Activated T-cell treated with anti-CD3 and anti-CD28 coated beads, Interleukin-2, amount 50 U/mL, for 72 hours (primary cell): ENCODE measurements around the gene CLIC2. TPM values are rescaled to one million over a fixed set of nuclear protein-coding genes. Genes with fewer than 3 reads are reported as not detected.

Experiments
- ATAC-seq, 2 donors: fragments of 150-1000 bp; cut with Tn5 transposase; replicated peaks in 1 of 2; 2 replicates each; pipeline ENCODE4 v1.10.0; 2021; ENCODE audit warnings: moderate library complexity in 2 of 2, mild to moderate bottlenecking in 1 of 2
- DNase-seq, 2 donors: peaks; one replicate each; pipeline ENCODE4 v3.0.0; 2021 to 2022; ENCODE audit warnings: mixed read lengths in 1 of 2
- H3K27ac Mint-ChIP-seq: one replicate; pipeline ENCODE4 v1.8.0; 2022; ENCODE audit warnings: mild to moderate bottlenecking, moderate library complexity, mixed read lengths
- H3K27me3 Mint-ChIP-seq: one replicate; pipeline ENCODE4 v1.8.0; 2022; ENCODE audit warnings: low read depth, mixed read lengths
- H3K36me3 Mint-ChIP-seq, 2 donors: one replicate each; pipeline ENCODE4 v1.8.0; 2022; ENCODE audit warnings: mixed read lengths in 2 of 2, mild to moderate bottlenecking in 1 of 2; ENCODE audit not compliant: insufficient read depth in 2 of 2
- H3K4me1 Mint-ChIP-seq: one replicate; pipeline ENCODE4 v1.8.0; 2022; ENCODE audit warnings: low read depth, mixed read lengths
- H3K4me3 Mint-ChIP-seq, 2 donors: one replicate each; pipeline ENCODE4 v1.8.0; 2022; ENCODE audit warnings: mild to moderate bottlenecking in 2 of 2, mixed read lengths in 2 of 2, moderate library complexity in 2 of 2
- H3K9me3 Mint-ChIP-seq, 2 donors: one replicate each; pipeline ENCODE4 v1.8.0; 2022; ENCODE audit warnings: mixed read lengths in 2 of 2
- total RNA-seq, 2 donors: library from RNA; stranded (reverse); gene quantifications; one replicate each; pipeline ENCODE4 v1.2.3, GENCODE V29; 2022

The CLIC2 gene
- total RNA-seq, 2 donors from 2014 or later: 4.7 to 5.0 TPM

DNA sequence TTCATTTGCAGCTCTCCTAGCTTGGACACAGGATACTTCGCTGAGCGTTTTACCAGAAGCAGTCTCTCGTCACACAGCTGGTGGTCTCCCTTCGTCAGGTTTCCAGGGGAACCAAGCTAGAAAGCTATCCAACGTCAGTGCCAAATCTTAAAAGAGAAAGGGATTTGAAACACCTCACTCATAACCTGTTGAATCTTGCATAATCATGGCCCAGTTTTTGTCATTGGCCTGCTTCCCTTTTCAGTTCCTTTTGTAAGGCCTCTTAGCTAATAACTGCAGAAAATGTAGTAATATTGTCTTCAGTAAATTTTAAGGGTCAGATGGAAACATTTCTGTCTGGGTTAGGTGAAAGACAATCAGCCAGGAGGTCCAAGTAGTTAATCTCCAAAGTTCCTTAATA lies 92.1 kb downstream of the CLIC2 start:
- Mint-ChIP-seq H3K4me1 (no peaks in the 10 kb centered on the region), H3K9me3 (no peaks in the 10 kb centered on the region), H3K4me3 (no peak overlapping the region), H3K36me3 (peaks cover 2 to 5% of the 10 kb centered on the region in 2 donors), H3K27me3 (no peaks in the 10 kb centered on the region), H3K27ac (no peak overlapping the region)
- DNase-seq (no peak), ATAC-seq (no peak)

DNA sequence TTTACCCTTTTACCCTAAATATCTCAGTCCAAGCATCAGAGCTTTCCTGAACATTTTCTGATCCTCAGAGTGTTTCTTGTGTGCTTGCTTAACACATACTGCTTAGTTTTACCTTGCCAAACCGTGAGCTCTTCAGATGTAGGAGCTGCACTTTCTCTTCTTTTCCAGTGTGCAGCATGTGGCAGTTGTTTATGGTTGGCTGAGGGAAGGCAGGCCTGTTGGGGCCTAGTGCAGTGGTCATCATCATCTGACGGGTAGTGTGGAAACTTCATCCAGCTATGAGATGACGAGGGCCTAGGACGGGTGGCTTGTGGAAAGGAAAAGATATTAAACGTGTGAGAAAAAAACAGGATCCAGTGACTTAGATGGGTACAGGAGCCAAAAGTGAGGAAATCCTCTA lies 96.7 kb downstream of the CLIC2 start:
- ATAC-seq (no peak), DNase-seq (no peak)
- no peaks in the 10 kb centered on the region for H3K4me1 Mint-ChIP-seq
- no peak overlapping the region for H3K4me3 Mint-ChIP-seq
- H3K27me3 Mint-ChIP-seq: no peaks in the 10 kb centered on the region
- peak overlapping the region; percentile 43 for H3K27ac Mint-ChIP-seq
- peaks cover 6 to 7% of the 10 kb centered on the region in 2 donors for H3K36me3 Mint-ChIP-seq
- H3K9me3 Mint-ChIP-seq: no peaks in the 10 kb centered on the region

DNA sequence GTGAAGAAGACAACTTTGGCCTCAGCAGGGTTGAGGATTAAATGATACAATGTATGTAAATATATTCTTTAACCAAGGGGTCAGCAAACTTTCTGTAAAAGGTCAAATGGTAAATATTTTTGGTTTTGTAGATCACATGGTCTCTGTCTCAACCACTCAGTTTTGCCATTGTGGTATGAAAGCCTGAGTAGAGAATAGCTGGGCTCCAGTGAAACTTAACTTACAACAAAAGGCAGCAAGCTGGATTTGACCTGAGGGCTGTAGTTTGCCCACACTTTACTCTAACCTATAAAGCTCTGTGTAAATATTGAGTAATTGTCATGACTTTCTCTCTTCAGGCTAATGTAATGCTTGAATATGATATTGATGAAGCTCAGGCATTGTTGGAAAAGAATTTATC lies 98.5 kb downstream of the CLIC2 start:
- Mint-ChIP-seq H3K4me1 (peaks cover 6% of the 10 kb centered on the region), H3K27ac (no peak overlapping the region), H3K36me3 (peaks cover 7 to 10% of the 10 kb centered on the region in 2 donors), H3K9me3 (no peaks in the 10 kb centered on the region), H3K4me3 (no peak overlapping the region), H3K27me3 (no peaks in the 10 kb centered on the region)
- no peak for ATAC-seq
- no peak for DNase-seq

DNA sequence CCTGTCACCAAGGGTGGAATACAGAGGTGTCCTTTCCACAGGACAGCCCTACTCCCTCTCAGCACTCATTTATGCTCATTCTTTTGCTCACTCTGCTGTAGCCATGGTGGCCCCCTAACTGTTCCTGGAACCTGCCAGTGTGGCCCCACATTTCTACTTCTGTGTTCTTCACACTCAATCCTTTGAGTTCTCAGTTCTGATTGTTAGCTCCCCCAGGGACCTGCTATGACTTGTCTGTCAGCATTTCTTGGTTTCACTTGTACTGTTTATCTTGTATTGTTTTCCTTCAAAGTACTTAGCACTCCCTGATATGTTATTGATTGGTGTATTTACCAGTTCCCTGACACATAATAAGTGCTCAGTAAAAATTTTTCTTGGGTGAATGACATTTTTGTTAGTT lies 103.3 kb downstream of the CLIC2 start:
- H3K36me3 Mint-ChIP-seq: peaks cover 4 to 10% of the 10 kb centered on the region in 2 donors
- no peaks in the 10 kb centered on the region for H3K27me3 Mint-ChIP-seq
- DNase-seq (no peak), ATAC-seq (peak in 1 of 2 donors; percentile 38)
- peak overlapping the region; percentile 79 for H3K27ac Mint-ChIP-seq
- peak overlapping the region in 1 of 2 donors; percentile 56 for H3K4me3 Mint-ChIP-seq
- H3K9me3 Mint-ChIP-seq: no peaks in the 10 kb centered on the region
- H3K4me1 Mint-ChIP-seq: peaks cover 10% of the 10 kb centered on the region

Other genes with a start within 250 kb of the CLIC2 start
- 10 to 100 TPM; 61.6 to 66.3 TPM for gene VBP1, start 118.2 kb downstream of the CLIC2 start, total RNA-seq
- 10 to 100 TPM; 36.4 to 39.2 TPM for gene RAB39B, start 70.1 kb downstream of the CLIC2 start, total RNA-seq
- gene F8A2, start 47.5 kb upstream of the CLIC2 start, total RNA-seq: not detected
- 1 to 10 TPM in 1 of 2 donors, under 1 TPM in 1; 0.23 to 5.1 TPM for gene F8A3, start 124.0 kb upstream of the CLIC2 start, total RNA-seq